MCF 10A (cell line): ENCODE measurements around the gene ADAD2. TPM values are rescaled to one million over a fixed set of nuclear protein-coding genes. Genes with fewer than 3 reads are reported as not detected.

ENCODE experiments used
- BruUV-seq: library from RNA; stranded (reverse); fragments of 400-500 nt; replicated peaks from 2 replicates; lab custom pipeline; 2021; lab: Mats Ljungman, UMichigan
- CTCF ChIA-PET: fragments of 300-600 bp; sonication (Branson Sonifier 250); formaldehyde crosslinking; extraction: SDS; loops from one replicate; lab custom pipeline; 2021; ENCODE audit warnings: antibody characterized with exemption, inconsistent platforms; lab: Yijun Ruan, JAX
- POLR2A ChIA-PET: fragments of 300-600, 350-650 bp; sonication (Branson Sonifier 250); formaldehyde crosslinking; extraction: SDS; loops from one replicate; lab custom pipeline; 2020; ENCODE audit warnings: antibody characterized with exemption, inconsistent platforms; lab: Yijun Ruan, JAX
- DNase-seq: peaks from one replicate; pipeline ENCODE4 v3.0.0-alpha.2; 2018; ENCODE audit not compliant: unreplicated experiment
- H3K27ac Mint-ChIP-seq: one replicate; pipeline ENCODE4 v1.8.0; 2022; ENCODE audit warnings: mild to moderate bottlenecking, low read depth, mixed read lengths; ENCODE audit not compliant: unreplicated experiment
- H3K27me3 Mint-ChIP-seq: one replicate; pipeline ENCODE4 v1.8.0; 2022; ENCODE audit warnings: mixed read lengths; ENCODE audit not compliant: insufficient read depth, unreplicated experiment
- H3K36me3 Mint-ChIP-seq: one replicate; pipeline ENCODE4 v1.8.0; 2022; ENCODE audit warnings: mild to moderate bottlenecking, moderate library complexity, mixed read lengths; ENCODE audit not compliant: insufficient read depth, unreplicated experiment
- H3K4me1 Mint-ChIP-seq: one replicate; pipeline ENCODE4 v1.8.0; 2022; ENCODE audit warnings: mixed read lengths; ENCODE audit not compliant: insufficient read depth, unreplicated experiment
- H3K4me3 Mint-ChIP-seq: one replicate; pipeline ENCODE4 v1.8.0; 2022; ENCODE audit warnings: mild to moderate bottlenecking, moderate library complexity, mixed read lengths; ENCODE audit not compliant: unreplicated experiment
- H3K9me3 Mint-ChIP-seq: one replicate; pipeline ENCODE4 v1.8.0; 2022; ENCODE audit warnings: mixed read lengths; ENCODE audit not compliant: unreplicated experiment
- intact Hi-C: fragments of 100-400 bp; cut with micrococcal nuclease; formaldehyde crosslinking; loops from 2 replicates; pipeline ENCODE4 v1.14.1; 2022
- total RNA-seq: library from RNA; stranded (reverse); gene quantifications from 2 replicates; pipeline ENCODE4 v1.2.3, GENCODE V29; 2022
- TF ChIP-seq, protein P1 (sequence below): fragments of 200-600 bp; IDR thresholded peaks from one replicate; pipeline ENCODE4 v1.8.0; 2022; ENCODE audit warnings: antibody characterized with exemption, mild to moderate bottlenecking; ENCODE audit not compliant: unreplicated experiment

ADAD2 gene
- total RNA-seq, 1 experiment from 2014 or later, result not detected

DNA sequence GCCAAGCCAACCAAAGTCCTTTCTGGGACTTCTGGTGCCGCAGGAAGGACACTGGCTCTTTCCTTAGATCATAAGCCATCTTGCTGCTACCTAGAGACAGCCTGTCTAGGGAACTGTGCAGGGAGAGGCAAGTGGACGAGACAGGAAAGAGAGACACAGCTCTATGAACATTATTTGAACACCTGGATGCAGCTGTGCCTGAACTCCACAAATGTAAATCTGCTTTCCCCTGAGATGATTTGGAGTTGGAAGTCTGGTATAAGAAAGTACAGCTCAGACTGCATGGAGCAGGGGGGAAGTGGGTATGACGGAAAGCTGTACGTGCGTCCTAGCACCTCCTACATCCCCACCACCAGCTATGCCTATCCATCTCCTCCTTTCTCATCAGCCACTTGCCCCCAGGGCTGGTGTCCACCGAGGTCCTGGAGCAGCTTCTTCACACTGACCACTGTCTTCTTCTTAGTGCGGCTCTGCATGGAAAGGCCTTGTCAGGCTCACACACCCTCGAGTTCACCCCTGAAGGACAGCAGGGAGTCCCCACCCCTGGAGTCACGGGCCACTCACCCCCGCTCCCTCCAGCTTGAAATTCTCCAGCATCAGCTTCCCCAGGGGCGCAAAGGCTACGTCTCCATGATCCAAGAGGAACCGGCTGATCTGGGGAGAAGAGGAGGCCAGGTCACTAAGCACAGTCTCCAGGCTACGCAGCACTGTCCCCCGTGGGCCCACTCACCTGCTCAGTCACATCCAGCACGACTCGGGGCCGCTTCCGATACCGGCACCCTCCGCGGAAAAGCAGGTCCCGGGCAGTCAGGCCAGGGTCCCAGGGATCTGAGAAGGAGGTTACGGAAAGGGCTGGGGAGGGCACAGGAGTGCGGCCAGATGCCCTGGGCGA is 8.0 kb upstream of the ADAD2 start:
- TF ChIP-seq, protein P1, sequence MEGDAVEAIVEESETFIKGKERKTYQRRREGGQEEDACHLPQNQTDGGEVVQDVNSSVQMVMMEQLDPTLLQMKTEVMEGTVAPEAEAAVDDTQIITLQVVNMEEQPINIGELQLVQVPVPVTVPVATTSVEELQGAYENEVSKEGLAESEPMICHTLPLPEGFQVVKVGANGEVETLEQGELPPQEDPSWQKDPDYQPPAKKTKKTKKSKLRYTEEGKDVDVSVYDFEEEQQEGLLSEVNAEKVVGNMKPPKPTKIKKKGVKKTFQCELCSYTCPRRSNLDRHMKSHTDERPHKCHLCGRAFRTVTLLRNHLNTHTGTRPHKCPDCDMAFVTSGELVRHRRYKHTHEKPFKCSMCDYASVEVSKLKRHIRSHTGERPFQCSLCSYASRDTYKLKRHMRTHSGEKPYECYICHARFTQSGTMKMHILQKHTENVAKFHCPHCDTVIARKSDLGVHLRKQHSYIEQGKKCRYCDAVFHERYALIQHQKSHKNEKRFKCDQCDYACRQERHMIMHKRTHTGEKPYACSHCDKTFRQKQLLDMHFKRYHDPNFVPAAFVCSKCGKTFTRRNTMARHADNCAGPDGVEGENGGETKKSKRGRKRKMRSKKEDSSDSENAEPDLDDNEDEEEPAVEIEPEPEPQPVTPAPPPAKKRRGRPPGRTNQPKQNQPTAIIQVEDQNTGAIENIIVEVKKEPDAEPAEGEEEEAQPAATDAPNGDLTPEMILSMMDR, result no peak
- no TSS peak for BruUV-seq
- peaks cover 14% of the 10 kb centered on the region for H3K36me3 Mint-ChIP-seq
- no peak overlapping the region for H3K4me3 Mint-ChIP-seq
- H3K27ac Mint-ChIP-seq, result no peak overlapping the region
- no peaks in the 10 kb centered on the region for H3K27me3 Mint-ChIP-seq
- DNase-seq, result no peak
- POLR2A ChIA-PET, result interaction anchor here (1.0 kb wide), 1 partner anchor 66 kb away, joined by 3 read pairs; the partner anchor contains the start of gene MBTPS1
- intact Hi-C loops, result no loop called here
- CTCF ChIA-PET, result no interaction called here
- peaks cover 14% of the 10 kb centered on the region for H3K4me1 Mint-ChIP-seq
- no peaks in the 10 kb centered on the region for H3K9me3 Mint-ChIP-seq

GRCh38 chr16:84183572-84183875 is 7.4 kb upstream of the ADAD2 start:
- no peak overlapping the region for H3K4me3 Mint-ChIP-seq
- TF ChIP-seq, protein P1, result no peak
- peaks cover 14% of the 10 kb centered on the region for H3K4me1 Mint-ChIP-seq
- no peaks in the 10 kb centered on the region for H3K27me3 Mint-ChIP-seq
- H3K36me3 Mint-ChIP-seq, result peaks cover 14% of the 10 kb centered on the region
- H3K9me3 Mint-ChIP-seq, result no peaks in the 10 kb centered on the region
- CTCF ChIA-PET, result interaction anchor here (0.6 kb wide), 1 partner anchor 119 kb away, joined by 3 read pairs; no protein-coding TSS in a partner anchor
- intact Hi-C loops, result no loop called here
- POLR2A ChIA-PET, result interaction anchor here (1.0 kb wide), 1 partner anchor 67 kb away, joined by 3 read pairs; the partner anchor contains the start of gene MBTPS1
- BruUV-seq, result no TSS peak
- no peak overlapping the region for H3K27ac Mint-ChIP-seq
- no peak for DNase-seq

GRCh38 chr16:84183911-84184591 is 6.9 kb upstream of the ADAD2 start:
- Mint-ChIP-seq H3K9me3 (no peaks in the 10 kb centered on the region), H3K27me3 (no peaks in the 10 kb centered on the region), H3K4me3 (no peak overlapping the region), H3K4me1 (peaks cover 14% of the 10 kb centered on the region), H3K36me3 (peaks cover 14% of the 10 kb centered on the region), H3K27ac (no peak overlapping the region)
- BruUV-seq, result no TSS peak
- ChIA-PET POLR2A (interaction anchor here (0.6 to 1.0 kb wide), 2 partner anchors 68 to 289 kb away, joined by 3 to 4 read pairs; partner anchors contain the start of gene MBTPS1), CTCF (interaction anchor here (0.6 to 1.3 kb wide), 4 partner anchors 8 to 266 kb away, joined by 3 to 5 read pairs (median 3); no protein-coding TSS in a partner anchor)
- TF ChIP-seq, protein P1, result no peak
- no peak for DNase-seq
- intact Hi-C loops, result no loop called here

DNA sequence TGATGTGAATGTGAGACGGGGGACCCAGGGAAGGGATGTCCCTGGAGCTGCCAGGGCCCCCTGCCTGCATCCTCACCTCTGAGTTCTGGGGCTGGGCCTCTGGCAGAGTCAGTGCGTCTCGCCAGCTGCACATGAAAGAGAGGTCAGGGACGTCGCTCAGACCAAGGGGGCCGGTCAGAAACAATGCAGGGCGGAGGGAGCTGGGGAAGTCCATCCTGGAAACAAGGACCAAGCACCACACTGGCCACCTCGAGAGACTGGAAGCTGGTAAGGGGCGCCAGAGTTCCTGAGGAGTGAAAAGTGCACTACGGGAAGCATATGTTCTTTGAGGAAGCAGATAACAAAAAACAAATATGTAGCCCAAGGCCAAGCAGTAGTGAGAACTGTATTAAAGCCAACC is 6.2 kb upstream of the ADAD2 start:
- intact Hi-C loops, result no loop called here
- POLR2A ChIA-PET, result no interaction called here
- TF ChIP-seq, protein P1, result no peak
- CTCF ChIA-PET, result interaction anchor here (0.9 to 1.3 kb wide), 2 partner anchors 9 to 102 kb away, joined by 3 to 5 read pairs; no protein-coding TSS in a partner anchor
- no peak for DNase-seq
- Mint-ChIP-seq H3K4me1 (peaks cover 14% of the 10 kb centered on the region), H3K4me3 (peak overlapping the region; percentile 87), H3K27me3 (no peaks in the 10 kb centered on the region), H3K9me3 (no peaks in the 10 kb centered on the region), H3K36me3 (peaks cover 9% of the 10 kb centered on the region), H3K27ac (no peak overlapping the region)
- no TSS peak for BruUV-seq
